NCI-H748 (cell line): ENCODE data around the gene EBF4.

Source experiments
- DNase-seq: peaks from one replicate; lab custom pipeline; 2025; ENCODE audit not compliant: unreplicated experiment; lab: John Stamatoyannopoulos, UW

The EBF4 gene

GRCh38 chr20:2699775-2700413 lies 7.3 kb downstream of the EBF4 start:
- no peak for DNase-seq

- DNase-seq: no peak
Measured at GRCh38 chr20:2700913-2701620, 8.5 kb downstream of the EBF4 start.

- DNase-seq: no peak
Measured at GRCh38 chr20:2701671-2702081, 9.1 kb downstream of the EBF4 start.

- no peak for DNase-seq
Measured at GRCh38 chr20:2703716-2704475, 11.3 kb downstream of the EBF4 start.

GRCh38 chr20:2705931-2706645 lies 13.5 kb downstream of the EBF4 start:
- no peak for DNase-seq

GRCh38 chr20:2706688-2707352 lies 14.2 kb downstream of the EBF4 start:
- DNase-seq: no peak

GRCh38 chr20:2707353-2708072 lies 14.9 kb downstream of the EBF4 start:
- DNase-seq: no peak

GRCh38 chr20:2708073-2708415 lies 15.5 kb downstream of the EBF4 start:
- DNase-seq: no peak

GRCh38 chr20:2708665-2709064 lies 16.1 kb downstream of the EBF4 start:
- no peak for DNase-seq

GRCh38 chr20:2709205-2709981 lies 16.8 kb downstream of the EBF4 start:
- DNase-seq: no peak

- peak; percentile 59 for DNase-seq
Measured at GRCh38 chr20:2713285-2713684, 20.7 kb downstream of the EBF4 start.

GRCh38 chr20:2729251-2729713 lies 36.7 kb downstream of the EBF4 start:
- no peak for DNase-seq

- no peak for DNase-seq
Measured at GRCh38 chr20:2729791-2730190, 37.2 kb downstream of the EBF4 start.

- no peak for DNase-seq
Measured at GRCh38 chr20:2734899-2735298, 42.3 kb downstream of the EBF4 start.

GRCh38 chr20:2736441-2736840 lies 43.9 kb downstream of the EBF4 start:
- no peak for DNase-seq

- no peak for DNase-seq
Measured at GRCh38 chr20:2738331-2739041, 45.9 kb downstream of the EBF4 start.

- no peak for DNase-seq
Measured at GRCh38 chr20:2739042-2739398, 46.4 kb downstream of the EBF4 start.

GRCh38 chr20:2740702-2741101 lies 48.1 kb downstream of the EBF4 start:
- no peak for DNase-seq

GRCh38 chr20:2741463-2741862 lies 48.9 kb downstream of the EBF4 start:
- DNase-seq: no peak
